T-helper 9 cell (primary cell): ENCODE data around the gene RRAGB.

Source experiments
- DNase-seq: peaks from one replicate; pipeline ENCODE4 v3.0.0-alpha.2; 2020

The RRAGB gene

DNA sequence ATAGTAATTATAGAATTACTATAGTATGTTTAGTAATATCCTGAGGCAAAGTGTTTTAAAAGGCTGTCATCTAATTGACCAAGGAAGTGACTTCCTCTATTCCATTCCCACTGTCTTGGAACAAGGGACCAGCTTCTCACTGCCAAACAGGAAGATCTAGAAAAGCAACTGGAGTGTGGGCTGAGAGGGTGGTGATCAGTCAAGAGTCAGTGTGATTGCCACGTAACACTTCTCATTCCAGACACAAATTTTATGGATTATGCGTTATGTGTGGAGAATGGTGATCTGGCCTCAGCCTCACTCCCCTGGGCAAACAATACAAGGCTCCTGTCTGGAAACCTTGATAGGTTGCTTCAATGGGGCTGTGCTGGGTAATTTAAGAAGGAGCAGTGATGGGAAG, 60.0 kb downstream of the RRAGB start:
- DNase-seq: no peak

DNA sequence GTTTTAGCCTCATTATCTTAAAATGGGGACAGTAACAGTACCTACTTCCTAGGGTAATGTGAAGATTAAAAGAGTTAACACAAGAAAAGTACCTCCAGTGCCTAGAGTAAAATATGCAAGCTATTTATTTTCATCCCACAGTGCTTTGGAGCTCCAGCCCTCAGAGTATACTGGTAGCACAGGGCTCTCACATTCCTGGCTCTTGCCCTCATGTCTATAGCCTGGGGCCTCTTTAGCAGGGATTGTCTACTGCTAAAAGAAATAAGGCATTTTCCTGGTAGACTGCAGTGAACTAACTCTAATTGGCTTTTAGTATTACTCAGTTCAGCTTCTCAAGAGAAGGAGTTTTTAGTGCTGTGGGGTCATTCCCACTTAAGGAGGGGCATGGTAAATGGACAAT, 60.8 kb downstream of the RRAGB start:
- no peak for DNase-seq

DNA sequence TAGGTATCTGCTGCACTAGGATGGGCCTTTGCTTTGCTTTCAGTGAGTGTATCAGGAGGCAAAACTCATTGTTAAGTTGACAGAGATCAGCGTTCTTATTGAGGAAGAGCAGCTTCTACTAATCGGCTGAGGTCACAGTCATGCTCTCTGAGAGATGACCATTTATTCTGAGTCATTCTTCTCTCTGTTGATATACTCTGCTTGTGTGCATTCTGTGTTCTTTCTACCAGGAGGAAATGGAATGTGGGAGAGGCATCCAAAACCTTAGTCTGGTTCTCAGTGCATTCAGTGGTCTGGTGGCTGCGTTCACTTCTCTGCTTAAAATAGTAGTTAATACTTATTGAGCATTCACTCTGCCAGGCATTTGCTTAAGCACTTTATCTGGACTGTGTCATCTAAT, 66.2 kb downstream of the RRAGB start:
- DNase-seq: no peak

DNA sequence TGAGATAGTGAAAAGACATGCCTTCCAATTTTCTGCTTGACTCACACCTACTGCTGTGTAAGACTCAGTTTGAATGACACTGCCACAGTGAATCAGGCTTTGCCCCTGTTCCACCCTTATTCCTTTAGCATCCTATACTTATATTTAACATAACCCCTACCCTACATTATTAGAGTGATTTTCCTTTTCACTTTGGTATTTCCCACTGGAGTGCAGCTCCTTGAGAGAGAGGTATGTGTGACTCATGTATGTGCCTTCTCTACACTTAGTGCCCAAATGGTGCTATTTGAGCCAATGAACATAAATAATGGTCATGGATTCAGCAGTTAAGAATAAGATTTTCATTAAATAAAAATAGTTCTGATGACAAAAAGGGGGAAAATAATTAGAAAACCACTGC, 69.5 kb downstream of the RRAGB start:
- DNase-seq: no peak

DNA sequence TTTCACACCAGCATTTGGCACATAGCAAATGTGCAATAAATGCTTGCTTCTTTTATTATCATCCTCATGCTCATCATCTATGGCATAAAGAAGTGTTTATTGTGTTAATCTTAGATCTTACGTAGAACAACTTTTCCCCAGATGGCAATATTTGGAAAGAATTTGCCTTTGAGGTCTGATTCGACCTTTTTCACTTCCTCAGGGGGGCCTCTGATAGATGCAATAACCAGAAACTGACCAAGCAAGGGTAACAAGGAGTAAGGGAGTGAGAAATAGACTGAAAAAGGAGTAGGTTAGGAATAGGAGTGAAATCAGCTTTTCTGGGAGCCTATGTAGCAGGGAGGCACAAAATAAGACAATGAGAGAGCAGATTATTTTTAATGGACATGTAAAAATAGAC, 70.2 kb downstream of the RRAGB start:
- no peak for DNase-seq

DNA sequence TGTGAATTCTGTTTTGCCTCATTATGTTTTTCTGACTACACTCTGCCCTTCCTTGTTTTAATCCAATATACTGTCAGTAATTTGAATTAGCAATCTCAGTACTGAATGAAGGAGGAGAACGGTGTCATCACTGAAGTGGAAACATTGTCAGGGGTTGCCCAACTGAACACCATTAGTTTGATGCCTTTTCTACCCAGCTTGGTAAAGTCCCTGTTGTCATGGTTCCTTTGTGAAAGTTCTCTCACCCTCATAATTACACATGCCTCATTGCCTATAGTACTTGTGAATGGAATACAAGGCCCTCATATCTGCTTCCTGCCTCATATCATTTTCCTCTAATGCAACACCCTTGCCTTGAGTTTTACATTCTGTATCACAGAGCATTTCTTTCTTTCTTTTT, 76.9 kb downstream of the RRAGB start:
- no peak for DNase-seq

DNA sequence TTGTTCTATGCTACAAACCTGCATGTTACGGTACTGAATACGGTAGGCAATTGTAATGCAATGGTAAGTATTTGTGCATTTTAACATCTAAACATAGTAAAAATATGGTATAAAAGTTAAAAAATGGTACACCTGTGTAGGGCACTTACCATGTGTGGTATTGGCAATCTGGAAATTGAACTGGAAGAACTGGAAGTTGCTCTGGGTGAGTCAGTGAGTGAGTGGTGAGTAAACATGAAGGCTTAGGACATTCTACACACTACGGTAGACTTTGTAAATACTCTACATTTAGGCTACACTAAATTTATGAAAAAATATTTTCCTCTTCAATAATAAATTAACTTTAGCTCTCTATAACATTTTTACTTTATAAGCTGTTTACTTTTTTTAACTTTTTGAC, 78.9 kb downstream of the RRAGB start:
- DNase-seq: no peak

DNA sequence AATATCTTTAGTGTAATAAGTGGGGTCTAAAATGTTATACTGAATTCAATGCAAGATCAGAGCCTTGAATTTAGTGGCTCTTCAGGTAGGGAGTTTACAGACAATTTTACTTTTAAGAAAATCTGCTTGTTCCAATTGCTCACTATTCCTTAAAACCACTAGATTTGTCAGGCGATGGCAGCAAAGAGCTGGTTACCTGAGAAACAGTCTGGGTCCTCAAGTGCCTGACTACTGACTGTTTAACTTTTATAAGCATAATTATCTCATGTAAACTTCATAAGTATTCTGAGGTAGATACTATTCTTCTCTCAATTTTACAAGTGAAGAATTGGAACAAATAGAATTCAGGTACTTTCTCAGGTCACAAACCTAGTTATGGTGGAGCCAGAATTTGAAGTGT, 84.3 kb downstream of the RRAGB start:
- DNase-seq: no peak
